Left lung (tissue), 10 donors: Measurements from ENCODE around the gene PKD2. TPM values are rescaled to one million over a fixed set of nuclear protein-coding genes. Genes with fewer than 3 reads are reported as not detected.

Experiments
- ATAC-seq: fragments of 200-7000 bp; cut with Tn5 transposase; one replicate; pipeline ENCODE4 v1.9.1; 2020; ENCODE audit warnings: moderate library complexity
- DNase-seq, 4 donors: peaks; one replicate each; pipeline ENCODE4 v3.0.0-alpha.2; 2013 to 2020
- H3K27ac ChIP-seq, 2 donors: fragments of 200-600 bp; sonication (generic) in 1 of 2; one replicate each; pipeline versions ENCODE4 v1.5.0 to v1.8.0; 2020 to 2021
- H3K27me3 ChIP-seq, 2 donors: fragments of 200-600 bp; sonication (generic) in 1 of 2; one replicate each; pipeline versions ENCODE4 v1.5.0 to v1.8.0; 2020 to 2021
- H3K36me3 ChIP-seq, 2 donors: fragments of 200-600 bp; sonication (generic) in 1 of 2; one replicate each; pipeline versions ENCODE4 v1.5.0 to v1.8.0; 2020 to 2021
- H3K4me1 ChIP-seq, 2 donors: fragments of 200-600 bp; one replicate each; pipeline ENCODE4 v1.8.0; 2021
- H3K4me3 ChIP-seq, 2 donors: fragments of 200-600 bp; sonication (generic) in 1 of 2; one replicate each; pipeline versions ENCODE4 v1.5.0 to v1.8.0; 2020 to 2021; ENCODE audit warnings: mild to moderate bottlenecking in 1 of 2
- H3K9me3 ChIP-seq, 2 donors: fragments of 200-600 bp; sonication (generic) in 1 of 2; one replicate each; pipeline versions ENCODE4 v1.5.0 to v1.8.0; 2020 to 2021
- CTCF ChIP-seq, 2 donors: fragments of 200-600 bp; sonication (generic) in 1 of 2; IDR thresholded peaks; one replicate each; pipeline versions ENCODE4 v1.5.0 to v1.8.0; 2021; ENCODE audit warnings: antibody characterized with exemption in 2 of 2
- intact Hi-C, 2 donors: fragments of 100-400 bp; cut with DNase I; formaldehyde crosslinking; loops; one replicate each; pipeline versions ENCODE4 v1.11.2 to v1.14.2; 2022
- polyA plus RNA-seq, 6 donors: library from polyadenylated mRNA; unstranded; fragments of 120-200 nt; gene quantifications; one replicate each; pipeline ENCODE4 v1.2.1, GENCODE V29; 2013; ENCODE audit not compliant: insufficient read length in 6 of 6
- total RNA-seq, 2 donors: library from RNA; stranded (reverse); fragmentation: NEBNext Ultra II Directional; extraction: Animal tissue kit (Norgen Biotek cat#: 25700); gene quantifications; one replicate each; pipeline ENCODE4 v1.2.1, GENCODE V29; 2021
- donor health status: DM: no; HTN: yes; CAD: no.
- donor health status: DM: no; HTN: no; CAD: no.

PKD2 gene
- total and polyA plus RNA-seq, 8 donors = 22.6 to 72.4 (median 62.0) TPM

- ATAC-seq = no peak
- Histone ChIP-seq H3K27ac (no peak overlapping the region), H3K4me3 (no peak overlapping the region), H3K36me3 (peaks cover 0 to 95% of the 10 kb centered on the region in 2 donors), H3K4me1 (no peaks in the 10 kb centered on the region), H3K9me3 (peaks cover 0 to 15% of the 10 kb centered on the region in 2 donors), H3K27me3 (no peaks in the 10 kb centered on the region)
- intact Hi-C loops = no loop called here
- DNase-seq = no peak
- TF ChIP-seq CTCF (IDR thresholded peaks at IDR 0.05) = no peak
Measured at GRCh38 chr4:88070031-88070430, 62.6 kb downstream of the PKD2 start.

GRCh38 chr4:88075336-88075735 is 67.9 kb downstream of the PKD2 start:
- Histone ChIP-seq H3K27ac (no peak overlapping the region), H3K4me3 (no peak overlapping the region), H3K36me3 (peaks cover 0 to 59% of the 10 kb centered on the region in 2 donors), H3K4me1 (no peaks in the 10 kb centered on the region), H3K9me3 (peaks cover 0 to 10% of the 10 kb centered on the region in 2 donors), H3K27me3 (no peaks in the 10 kb centered on the region)
- ATAC-seq (no peak), DNase-seq (no peak)
- TF ChIP-seq CTCF (IDR thresholded peaks at IDR 0.05) = no peak
- intact Hi-C loops = no loop called here

GRCh38 chr4:88077911-88078524 is 70.6 kb downstream of the PKD2 start:
- H3K27me3 ChIP-seq = no peaks in the 10 kb centered on the region
- no peaks in the 10 kb centered on the region for H3K4me1 ChIP-seq
- H3K4me3 ChIP-seq = no peak overlapping the region
- TF ChIP-seq CTCF (IDR thresholded peaks at IDR 0.05) = no peak
- no peaks in the 10 kb centered on the region for H3K9me3 ChIP-seq
- DNase-seq (no peak), ATAC-seq (peak; percentile 67)
- intact Hi-C loops = no loop called here
- H3K27ac ChIP-seq = no peak overlapping the region
- peaks cover 0 to 34% of the 10 kb centered on the region in 2 donors for H3K36me3 ChIP-seq

- Histone ChIP-seq H3K36me3 (peaks cover 0 to 31% of the 10 kb centered on the region in 2 donors), H3K4me3 (no peak overlapping the region), H3K27me3 (no peaks in the 10 kb centered on the region), H3K4me1 (no peaks in the 10 kb centered on the region), H3K9me3 (no peaks in the 10 kb centered on the region), H3K27ac (no peak overlapping the region)
- no peak for ATAC-seq
- TF ChIP-seq CTCF (IDR thresholded peaks at IDR 0.05) = no peak
- intact Hi-C loops = no loop called here
- DNase-seq = no peak
Measured at GRCh38 chr4:88078579-88078978, 71.1 kb downstream of the PKD2 start.

- Histone ChIP-seq H3K4me3 (no peak overlapping the region), H3K9me3 (no peaks in the 10 kb centered on the region), H3K27me3 (no peaks in the 10 kb centered on the region), H3K36me3 (peaks cover 0 to 11% of the 10 kb centered on the region in 2 donors), H3K4me1 (no peaks in the 10 kb centered on the region), H3K27ac (no peak overlapping the region)
- DNase-seq (no peak), ATAC-seq (no peak)
- no peak for TF ChIP-seq CTCF (IDR thresholded peaks at IDR 0.05)
- intact Hi-C loops = no loop called here
Measured at GRCh38 chr4:88080626-88081025, 73.2 kb downstream of the PKD2 start.
